GM18508 (cell line): ENCODE measurements around the gene ZFAND6.
"Not testable (repeated sequence)": the region's sequence is repeated elsewhere in the genome, so short reads cannot be mapped to it uniquely, and the experiment has no call there.

Source experiments
- ATAC-seq: cut with Tn5 transposase; IDR thresholded peaks from one replicate; pipeline ENCODE4 v1.9.1; 2021; ENCODE audit warnings: moderate number of reproducible peaks; ENCODE audit not compliant: insufficient read depth, unreplicated experiment

Gene ZFAND6

DNA sequence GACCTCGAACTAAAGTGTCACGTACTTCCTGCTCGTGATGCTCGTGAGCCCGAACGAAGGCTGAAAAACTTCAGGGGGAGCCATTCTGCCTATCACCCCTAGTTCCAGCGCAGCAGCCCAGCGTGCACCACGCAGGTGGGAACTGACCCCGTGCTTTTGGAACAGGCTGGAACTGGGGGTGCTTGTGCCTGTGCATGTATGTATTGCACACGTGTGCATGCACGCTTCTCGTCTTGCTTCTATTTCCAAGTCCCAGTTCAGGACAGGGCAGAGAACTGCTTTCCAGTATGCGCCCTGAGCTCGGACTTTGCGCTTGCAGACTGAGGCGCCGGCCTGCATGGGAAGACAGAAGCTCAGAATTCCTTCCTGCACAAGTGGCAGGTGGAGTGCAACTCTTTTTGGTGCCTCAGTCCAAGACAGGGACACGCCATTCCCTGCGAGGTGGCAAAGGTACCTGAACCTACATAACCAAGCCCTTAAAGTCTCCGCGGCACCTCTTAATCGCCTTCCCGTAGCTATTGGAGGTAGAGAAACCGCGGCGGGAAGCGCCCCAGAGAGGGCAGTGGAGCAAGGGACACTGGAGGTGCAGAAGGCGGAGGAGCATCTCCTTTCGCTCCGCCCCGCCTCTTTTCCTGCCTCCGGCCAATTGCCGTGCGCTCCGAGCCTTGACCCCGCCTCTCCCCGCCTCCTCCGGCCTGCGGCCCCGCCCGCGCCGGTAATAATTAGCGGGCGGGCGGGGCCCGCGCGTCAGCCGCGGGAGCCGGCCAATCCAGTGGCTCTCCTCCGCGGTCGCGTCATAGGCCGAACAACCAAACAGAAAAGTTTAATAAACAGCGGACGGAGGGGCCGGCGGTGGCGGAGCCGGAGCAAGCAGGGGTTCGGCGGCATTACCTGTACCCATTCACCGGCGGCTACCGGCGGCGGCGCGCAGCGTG lies at the start of gene ZFAND6:
Gene ZFAND6, plus strand, starts transcription at position 826 of the 935 bp plus-strand sequence. CDS start 60,669 bp downstream, outside the sequence.
- ATAC-seq: peak; percentile 34

DNA sequence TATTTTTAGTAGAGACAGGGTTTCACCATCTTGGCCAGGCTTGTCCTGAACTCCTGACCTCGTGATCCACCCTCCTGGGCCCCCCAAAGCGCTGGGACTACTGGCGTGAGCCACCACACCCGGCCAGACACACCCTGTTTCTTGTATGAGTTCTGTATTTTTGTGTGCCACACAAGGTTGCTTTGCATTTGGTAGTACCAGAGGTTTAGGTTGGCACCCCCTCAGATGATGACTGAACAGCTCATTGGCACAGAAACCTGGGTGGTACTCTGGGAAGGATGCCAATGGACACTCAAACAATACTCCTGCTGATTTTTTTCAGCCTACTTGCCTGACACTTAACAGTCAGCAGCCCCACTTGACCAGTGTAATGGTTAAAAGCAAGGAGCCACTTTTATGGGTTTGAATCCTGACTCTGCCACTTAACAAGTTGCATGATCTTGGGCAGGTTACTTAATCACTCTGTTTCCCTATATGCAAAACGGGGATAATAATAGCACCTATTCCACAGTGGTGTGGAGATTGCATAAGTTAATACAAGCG lies 49.3 kb upstream of the ZFAND6 start:
- no peak for ATAC-seq

DNA sequence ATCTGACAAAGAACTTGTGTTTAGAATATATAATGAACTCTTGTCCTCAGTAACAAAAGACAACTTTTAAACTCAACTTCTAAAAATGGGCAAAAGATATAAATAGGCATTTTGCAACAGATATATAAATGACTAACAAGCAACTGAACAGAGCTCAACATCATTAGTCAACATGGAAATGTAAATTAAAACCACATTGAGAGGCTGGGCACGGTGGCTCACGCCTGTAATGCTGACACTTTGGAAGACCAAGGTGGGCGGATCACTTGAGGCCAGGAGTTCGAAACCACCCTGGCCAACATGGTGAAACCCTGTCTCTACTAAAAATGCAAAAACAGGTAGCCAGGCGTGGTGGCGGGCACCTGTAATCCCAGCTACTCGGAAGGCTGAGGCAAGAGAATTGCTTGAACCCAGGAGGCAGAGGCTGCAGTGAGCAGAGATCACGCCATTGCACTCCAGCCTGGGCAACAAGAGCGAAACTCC lies 48.4 kb upstream of the ZFAND6 start:
- ATAC-seq: not testable (repeated sequence)

DNA sequence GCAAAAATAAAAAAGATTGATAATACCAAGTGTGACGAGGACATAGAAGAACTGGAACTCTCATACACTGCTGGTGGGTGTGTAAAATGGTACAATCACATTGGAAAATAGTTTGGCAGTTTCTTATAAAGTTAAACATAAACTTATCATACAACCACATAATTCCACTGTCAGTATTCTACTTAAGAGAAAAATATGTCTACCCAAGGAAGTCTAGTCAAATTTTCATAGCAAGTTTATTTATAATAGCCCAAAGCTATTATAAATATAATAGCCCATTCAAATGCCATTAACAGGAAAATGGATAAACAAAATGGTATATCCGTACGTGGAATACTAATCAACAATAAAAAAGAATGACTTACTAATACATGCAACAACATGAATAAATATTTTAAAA lies 47.9 kb upstream of the ZFAND6 start:
- no peak for ATAC-seq

DNA sequence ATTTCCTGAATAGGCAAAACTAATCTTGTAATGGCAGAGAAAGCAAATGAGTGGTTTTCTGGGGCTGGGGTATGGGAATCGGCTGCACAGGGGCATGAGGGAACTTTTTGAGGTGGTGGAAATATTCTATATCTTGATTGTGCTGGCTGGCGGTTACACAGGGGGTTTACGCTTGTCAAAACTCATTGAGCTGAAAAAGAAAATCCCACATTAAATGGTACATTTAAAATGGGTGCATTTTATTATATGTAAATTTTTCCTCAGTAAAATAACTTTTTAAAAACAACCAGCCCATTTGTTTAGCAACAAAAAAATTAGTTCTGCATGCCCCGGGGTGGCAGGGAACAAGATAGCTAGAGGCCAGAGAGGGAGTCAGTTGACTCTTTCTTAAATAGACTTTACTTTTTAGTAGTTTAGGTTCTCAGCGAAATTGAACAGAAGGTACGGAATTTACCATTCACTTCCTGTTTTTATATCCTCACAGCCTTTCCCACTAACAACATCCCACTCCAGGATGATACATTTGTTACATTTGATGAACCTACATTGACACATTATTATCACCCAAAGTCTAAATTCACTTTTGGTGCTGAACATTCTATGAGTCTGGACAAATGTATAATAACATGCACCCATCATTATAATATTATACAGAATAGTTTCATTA lies 47.3 kb upstream of the ZFAND6 start:
- ATAC-seq: no peak

DNA sequence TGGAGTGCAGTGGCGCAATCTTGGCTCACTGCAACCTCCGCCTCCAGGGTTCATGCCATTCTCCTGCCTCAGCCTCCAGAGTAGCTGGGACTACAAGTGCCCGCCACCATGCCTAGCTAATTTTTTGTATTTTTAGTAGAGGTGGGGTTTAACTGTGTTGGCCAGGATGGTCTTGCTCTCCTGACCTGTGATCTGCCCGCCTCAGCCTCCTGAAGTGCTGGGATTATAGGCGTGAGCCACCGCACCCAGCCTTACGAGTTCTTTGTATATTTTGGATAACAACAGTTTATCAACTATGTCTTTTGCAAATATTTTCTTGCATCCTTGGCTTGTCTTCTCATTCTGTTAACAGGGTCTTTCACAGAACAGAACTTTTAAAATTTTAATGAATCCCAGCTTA lies 45.3 kb upstream of the ZFAND6 start:
- not testable (repeated sequence) for ATAC-seq

DNA sequence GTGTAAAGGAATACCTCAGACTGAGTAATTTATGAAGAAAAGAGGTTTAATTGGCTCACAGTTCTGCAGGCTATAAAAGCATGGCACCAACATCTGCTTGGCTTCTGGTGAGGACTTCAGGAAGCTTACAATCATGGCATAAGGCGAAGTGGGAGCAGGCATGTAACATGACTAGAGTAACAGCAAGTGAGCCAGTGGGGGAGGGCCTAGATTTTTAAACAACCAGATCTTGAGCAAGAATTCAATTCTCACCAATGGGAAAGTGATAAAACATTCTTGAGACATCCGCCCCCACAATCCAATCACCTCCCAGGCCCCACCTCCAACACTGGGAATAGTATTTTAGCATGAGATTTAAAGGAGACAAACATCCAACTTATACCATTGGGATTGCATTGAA lies 44.3 kb upstream of the ZFAND6 start:
- ATAC-seq: no peak

DNA sequence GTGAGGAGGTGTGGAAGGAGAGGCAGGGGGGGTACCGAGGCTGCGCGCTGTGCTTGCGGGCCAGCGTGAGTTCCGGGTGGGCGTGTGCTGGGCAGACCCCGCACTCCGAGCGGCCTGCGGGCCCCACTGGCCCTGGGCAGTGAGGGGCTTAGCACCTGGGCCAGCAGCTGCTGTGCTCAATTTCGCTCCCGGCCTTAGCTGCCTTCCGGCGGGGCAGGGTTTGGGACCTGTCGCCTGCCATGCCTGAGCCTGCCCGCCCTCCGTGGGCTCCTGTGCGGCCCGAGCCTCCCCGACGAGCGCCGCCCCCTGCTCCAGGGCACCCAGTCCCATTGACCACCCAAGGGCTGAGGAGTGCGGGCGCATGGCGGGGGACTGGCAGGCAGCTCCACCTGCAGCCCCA lies 43.0 kb upstream of the ZFAND6 start:
- not testable (repeated sequence) for ATAC-seq

DNA sequence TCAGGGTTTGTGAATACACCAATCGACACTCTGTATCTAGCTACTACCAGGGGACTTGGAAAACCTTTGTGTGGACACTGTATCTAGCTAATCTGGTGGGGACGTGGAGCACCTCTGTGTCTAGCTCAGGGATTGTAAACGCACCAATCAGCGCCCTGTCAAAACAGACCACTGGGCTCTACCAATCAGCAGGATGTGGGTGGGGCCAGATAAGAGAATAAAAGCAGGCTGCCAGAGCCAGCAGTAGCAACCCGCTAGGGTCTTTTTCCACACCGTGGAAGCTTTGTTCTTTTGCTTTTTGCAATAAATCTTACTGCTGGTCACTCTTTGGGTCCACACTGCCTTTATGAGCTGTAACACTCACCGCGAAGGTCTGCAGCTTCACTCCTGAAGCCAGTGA lies 42.3 kb upstream of the ZFAND6 start:
- ATAC-seq: not testable (repeated sequence)

DNA sequence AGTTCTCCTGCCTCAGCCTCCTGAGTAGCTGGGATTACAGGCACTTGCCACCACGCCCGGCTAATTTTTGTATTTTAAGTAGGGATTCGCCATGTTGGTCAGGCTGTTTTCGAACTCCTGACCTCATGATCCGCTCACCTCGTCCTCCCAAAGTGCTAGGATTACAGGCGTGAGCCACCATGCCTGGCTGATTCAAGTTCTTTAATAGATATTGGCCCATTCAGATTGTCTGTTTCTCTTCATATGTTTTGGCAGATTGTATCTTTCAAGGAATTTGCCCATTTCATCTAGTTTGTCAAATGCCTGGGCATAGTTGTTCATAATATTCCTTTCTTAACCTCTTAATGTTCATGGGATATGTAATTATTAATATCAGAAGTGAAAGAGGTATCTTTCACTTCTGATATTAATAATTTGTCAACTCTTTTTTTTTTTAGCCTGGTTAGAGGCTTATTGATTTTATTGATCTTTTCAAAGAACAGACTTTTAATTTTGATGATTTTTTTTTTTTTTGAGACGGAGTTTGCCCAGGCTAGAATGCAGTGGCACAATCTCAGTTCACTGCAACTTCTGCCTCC lies 40.2 kb upstream of the ZFAND6 start:
- no peak for ATAC-seq

DNA sequence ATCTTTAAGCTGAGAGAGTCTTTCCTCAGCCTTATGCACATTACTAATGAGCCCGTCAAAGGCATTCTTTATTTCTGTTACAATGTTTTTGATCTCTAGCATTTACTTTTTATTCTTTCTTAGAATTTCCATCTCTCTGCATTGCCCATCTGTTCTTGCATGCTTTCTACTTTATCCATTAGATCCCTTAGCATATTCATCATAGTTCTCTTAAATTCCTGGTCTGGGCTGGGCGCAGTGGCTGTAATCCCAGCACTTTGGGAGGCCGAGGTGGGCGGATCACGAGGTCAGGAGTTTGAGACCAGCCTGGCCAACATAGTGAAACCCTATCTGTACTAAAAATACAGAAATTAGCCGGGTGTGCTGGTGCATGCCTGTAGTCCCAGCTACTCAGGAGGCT lies 39.3 kb upstream of the ZFAND6 start:
- not testable (repeated sequence) for ATAC-seq

DNA sequence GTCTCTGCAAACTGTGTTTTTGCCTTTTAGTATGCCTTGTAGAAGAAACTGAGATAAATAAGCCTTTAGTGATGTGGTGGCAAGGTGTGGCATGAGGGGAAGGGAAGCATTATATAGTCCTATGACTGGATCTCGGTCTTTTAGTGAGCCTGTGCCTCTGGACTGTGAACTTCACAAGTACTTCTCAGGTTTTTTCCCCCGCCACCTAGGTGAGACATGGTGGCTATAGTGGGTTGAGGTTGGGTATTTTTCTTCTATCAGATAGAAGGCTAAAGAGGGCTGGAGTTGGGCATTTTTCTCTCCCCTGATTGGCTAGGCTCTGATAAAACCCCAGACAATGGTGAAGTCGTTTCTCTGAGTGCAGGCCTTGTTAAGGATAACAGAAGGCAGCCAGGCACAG lies 38.7 kb upstream of the ZFAND6 start:
- no peak for ATAC-seq

DNA sequence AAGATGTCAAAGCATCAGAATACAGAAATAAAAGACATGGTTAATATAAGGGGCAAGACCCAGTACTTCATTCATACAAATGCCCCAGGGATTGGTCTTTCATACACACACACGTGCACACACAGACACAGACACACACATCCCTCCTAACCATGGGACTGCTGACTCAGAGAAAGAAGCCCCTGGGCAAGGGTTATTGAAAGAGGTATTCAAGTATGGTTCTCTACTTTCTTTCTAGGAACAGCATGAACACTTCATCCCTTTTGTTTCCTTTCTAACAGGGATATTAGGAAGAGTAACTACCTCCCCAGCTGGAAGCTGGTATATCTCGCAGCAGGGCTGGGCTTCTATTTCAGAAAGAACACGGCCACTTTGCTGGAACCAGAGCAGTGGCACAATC lies 33.2 kb upstream of the ZFAND6 start:
- no peak for ATAC-seq

DNA sequence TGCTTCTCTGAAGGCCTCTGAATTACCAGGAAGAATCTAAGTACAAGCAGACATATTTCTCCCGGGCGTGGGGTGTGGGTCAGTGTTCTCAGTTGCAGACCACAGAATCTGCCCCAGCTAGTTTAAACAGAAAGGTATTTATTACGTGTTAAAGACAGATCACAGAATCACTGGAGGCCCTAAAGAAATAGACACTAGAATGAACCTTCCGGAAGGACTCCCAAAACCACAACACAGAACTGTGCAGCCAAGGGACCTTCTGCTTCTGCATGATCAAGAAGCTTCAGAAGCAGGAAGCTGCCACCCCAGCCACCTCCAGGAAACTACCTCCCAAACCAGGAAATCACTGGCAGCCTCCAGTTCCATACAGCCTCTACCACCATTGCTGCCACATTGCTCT lies 32.7 kb upstream of the ZFAND6 start:
- no peak for ATAC-seq

DNA sequence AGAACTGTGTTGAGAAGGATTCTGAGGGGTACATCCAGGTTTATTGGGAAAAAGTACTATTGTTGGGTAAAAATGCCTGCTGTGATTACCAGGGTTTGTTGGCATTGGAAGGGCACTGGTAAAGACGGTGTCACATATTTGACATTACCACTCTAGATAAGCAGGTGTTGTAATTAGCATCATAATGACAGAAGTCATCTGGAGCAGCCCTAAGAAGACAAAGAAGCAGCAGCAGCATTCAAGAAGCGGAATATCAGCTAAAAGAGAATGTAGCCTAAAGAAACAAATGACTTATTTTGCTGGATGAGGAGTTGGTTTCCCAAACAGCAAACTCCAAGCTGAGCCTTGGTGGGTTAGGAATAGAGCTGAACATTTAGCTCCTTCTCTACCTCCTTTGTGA lies 30.5 kb upstream of the ZFAND6 start:
- no peak for ATAC-seq

DNA sequence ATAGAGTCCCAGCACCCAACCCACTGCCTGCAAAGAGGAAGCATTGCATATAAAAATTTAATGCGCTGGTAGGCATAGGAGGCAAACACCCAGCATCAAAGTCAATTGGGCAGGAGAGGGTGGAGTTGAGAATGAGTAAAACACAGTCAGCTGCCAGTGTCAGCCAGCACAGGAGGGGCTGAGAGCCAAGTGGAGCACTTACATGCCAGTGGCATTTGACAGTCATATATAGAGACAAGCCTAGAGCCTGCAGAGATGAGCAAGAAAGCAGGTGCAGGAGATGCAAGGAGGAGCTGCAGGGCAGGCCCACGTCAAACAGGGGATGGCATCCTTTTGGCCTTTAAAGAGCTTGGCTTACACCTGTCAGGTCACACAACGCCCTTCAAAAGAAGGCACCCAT lies 27.6 kb upstream of the ZFAND6 start:
- ATAC-seq: no peak

DNA sequence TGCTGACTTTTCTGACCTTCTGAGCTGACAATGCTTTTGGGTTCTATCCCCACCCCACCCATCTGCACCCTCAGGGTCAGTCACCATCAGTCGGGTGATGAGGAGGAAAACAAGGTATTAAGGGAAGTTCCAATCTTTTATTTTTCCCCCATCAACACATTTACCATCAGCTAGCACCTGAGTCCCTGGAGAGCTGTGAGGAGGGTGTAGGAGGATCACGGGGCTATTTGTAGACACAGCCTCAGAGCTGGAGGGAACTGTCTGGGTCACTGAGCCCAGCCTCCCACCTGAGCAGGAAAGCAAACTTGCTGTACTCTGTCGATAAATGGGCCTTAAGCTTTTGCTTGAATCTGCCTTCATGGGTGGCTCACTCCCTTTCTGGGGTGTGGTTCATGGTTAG lies 24.8 kb upstream of the ZFAND6 start:
- no peak for ATAC-seq

DNA sequence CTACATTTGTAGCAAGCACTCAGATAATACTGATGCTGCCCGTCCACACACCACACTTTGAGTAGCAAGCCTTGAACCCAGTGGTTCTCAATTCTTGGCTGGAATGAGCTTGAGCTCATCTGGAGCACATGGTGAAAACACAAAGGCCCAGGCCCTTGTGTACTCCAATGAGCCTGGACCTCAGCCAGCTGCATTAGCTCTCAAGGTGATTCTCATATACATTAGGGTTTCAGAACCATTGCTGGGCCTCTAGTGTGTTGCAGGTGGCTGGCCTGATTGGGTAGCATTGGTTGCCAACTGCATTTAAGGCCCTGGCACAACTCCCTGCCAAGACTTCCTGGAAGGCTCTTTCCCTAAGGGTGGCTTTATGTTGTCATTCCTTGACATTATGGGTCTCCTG lies 23.4 kb upstream of the ZFAND6 start:
- ATAC-seq: no peak

DNA sequence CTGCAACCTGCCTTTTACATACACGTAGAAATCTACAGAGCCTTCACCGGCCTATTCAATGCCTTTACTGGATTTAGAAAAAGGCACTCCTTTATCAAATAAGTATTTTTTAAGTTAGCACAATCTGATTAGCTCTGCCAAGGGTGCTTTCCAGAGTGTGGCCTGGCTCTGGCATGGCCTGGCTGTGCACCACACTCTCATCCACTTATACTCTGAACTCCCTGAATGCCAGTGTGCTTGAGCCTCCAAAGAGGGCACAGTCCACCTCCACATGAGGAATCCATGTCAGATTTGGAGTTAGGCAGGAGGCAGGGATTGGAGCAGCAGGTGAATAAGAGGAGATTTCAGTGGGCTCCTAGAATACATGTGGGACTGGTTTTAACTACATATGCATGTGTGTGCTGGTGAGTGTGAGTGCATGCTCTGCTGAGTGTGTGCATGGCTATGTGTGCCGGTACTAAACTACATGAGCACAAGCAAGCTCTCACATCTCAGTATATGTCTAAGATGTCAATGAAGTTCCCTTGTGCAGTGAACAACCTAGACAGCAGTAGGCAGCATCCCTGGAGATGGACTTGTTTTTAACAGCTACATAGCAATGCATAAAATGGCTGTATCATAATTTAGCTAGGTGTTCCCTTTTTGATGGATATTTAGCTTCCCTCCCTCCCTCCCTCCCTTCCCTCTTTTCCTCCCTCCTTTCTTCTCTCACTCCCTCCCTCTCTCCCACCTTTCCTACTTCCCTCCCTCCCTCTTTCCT lies 17.8 kb upstream of the ZFAND6 start:
- ATAC-seq: no peak

DNA sequence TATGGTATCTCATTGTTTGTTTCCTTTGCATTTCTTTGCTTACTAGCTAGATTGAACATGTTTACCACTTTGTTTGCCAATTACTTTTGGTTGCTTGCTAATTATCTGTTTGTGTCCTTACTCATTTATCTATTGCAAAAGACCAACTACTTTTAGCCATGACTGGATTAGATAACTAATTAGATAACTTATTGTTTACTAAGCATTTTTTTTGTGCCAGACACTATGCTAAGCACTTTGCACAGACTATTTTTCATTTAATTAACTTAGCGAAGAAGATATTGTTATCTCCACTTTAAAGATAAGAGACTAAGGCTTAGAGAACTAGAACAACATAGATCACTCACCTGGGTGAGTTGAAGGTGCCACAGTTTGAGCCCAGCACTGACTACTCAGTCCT lies 16.9 kb upstream of the ZFAND6 start:
- ATAC-seq: no peak
